H9 (cell line): ENCODE results near the gene ABCA13. TPM values are rescaled to one million over a fixed set of nuclear protein-coding genes. Genes with fewer than 3 reads are reported as not detected.

Source experiments
- DNase-seq: peaks from one replicate; pipeline ENCODE4 v3.0.0-alpha.2; 2017
- H2AFZ ChIP-seq: one replicate; pipeline ENCODE4 v1.6.1; 2013; ENCODE audit warnings: mild to moderate bottlenecking, low read length, control low read depth, moderate library complexity
- H2AK5ac ChIP-seq: 2 replicates; pipeline ENCODE4 v1.6.1; 2013; ENCODE audit warnings: low read length, control low read depth, mixed read lengths; ENCODE audit not compliant: insufficient read length
- H2BK120ac ChIP-seq: one replicate; pipeline ENCODE4 v1.6.1; 2013; ENCODE audit warnings: low read depth, mild to moderate bottlenecking, low read length, control low read depth, inconsistent platforms; ENCODE audit not compliant: poor library complexity, severe bottlenecking
- H2BK12ac ChIP-seq: 2 replicates; pipeline ENCODE4 v1.6.1; 2013; ENCODE audit warnings: low read length, control low read depth, mixed read lengths, low read depth; ENCODE audit not compliant: insufficient read length
- H2BK15ac ChIP-seq: 2 replicates; pipeline ENCODE4 v1.6.1; 2013; ENCODE audit warnings: low read depth, low read length, control low read depth
- H2BK20ac ChIP-seq: one replicate; pipeline ENCODE4 v1.6.1; 2013; ENCODE audit warnings: low read depth, mild to moderate bottlenecking, low read length, control low read depth, inconsistent platforms; ENCODE audit not compliant: poor library complexity, severe bottlenecking
- H2BK5ac ChIP-seq: 2 replicates; pipeline ENCODE4 v1.6.1; 2013; ENCODE audit warnings: low read length, control low read depth, mixed read lengths; ENCODE audit not compliant: insufficient read length
- H3K14ac ChIP-seq: 2 replicates; pipeline ENCODE4 v1.6.1; 2013; ENCODE audit warnings: low read length, control low read depth; ENCODE audit not compliant: insufficient read depth
- H3K18ac ChIP-seq: 2 replicates; pipeline ENCODE4 v1.6.1; 2013; ENCODE audit warnings: low read depth, mild to moderate bottlenecking, mixed read lengths, low read length, control low read depth; ENCODE audit not compliant: insufficient read length
- H3K23ac ChIP-seq: 2 replicates; pipeline ENCODE4 v1.6.1; 2013; ENCODE audit warnings: low read length, control low read depth, mixed read lengths, low read depth; ENCODE audit not compliant: insufficient read length
- H3K23me2 ChIP-seq: 2 replicates; pipeline ENCODE4 v1.6.1; 2013; ENCODE audit warnings: low read depth, mild to moderate bottlenecking, mixed read lengths, low read length, control low read depth; ENCODE audit not compliant: insufficient read length, poor library complexity, severe bottlenecking
- H3K27ac ChIP-seq: 2 replicates; pipeline ENCODE4 v1.5.1; 2013; ENCODE audit warnings: low read length, control low read depth, mixed read lengths, low read depth; ENCODE audit not compliant: insufficient read length
- H3K27me3 ChIP-seq: 2 replicates; pipeline ENCODE4 v1.6.1; 2013; ENCODE audit warnings: low read length, control low read depth, inconsistent platforms; ENCODE audit not compliant: insufficient read depth
- H3K4ac ChIP-seq: 2 replicates; pipeline ENCODE4 v1.6.1; 2013; ENCODE audit warnings: low read depth, mild to moderate bottlenecking, control low read depth, inconsistent platforms, low read length, moderate library complexity
- H3K4me1 ChIP-seq: 2 replicates; pipeline ENCODE4 v1.6.1; 2013; ENCODE audit warnings: low read length, control low read depth, inconsistent platforms; ENCODE audit not compliant: insufficient read depth
- H3K4me2 ChIP-seq: 2 replicates; pipeline ENCODE4 v1.6.1; 2013; ENCODE audit warnings: low read length, control low read depth, mixed read lengths; ENCODE audit not compliant: insufficient read length, insufficient read depth
- H3K56ac ChIP-seq: 2 replicates; pipeline ENCODE4 v1.6.1; 2013; ENCODE audit warnings: low read depth, mild to moderate bottlenecking, mixed read lengths, low read length, control low read depth; ENCODE audit not compliant: insufficient read length
- H3K79me1 ChIP-seq: 2 replicates; pipeline ENCODE4 v1.6.1; 2013; ENCODE audit warnings: low read depth, mild to moderate bottlenecking, moderate library complexity, low read length, control low read depth, inconsistent platforms; ENCODE audit not compliant: insufficient read depth, poor library complexity, severe bottlenecking
- H3K79me2 ChIP-seq: 2 replicates; pipeline ENCODE4 v1.6.1; 2013; ENCODE audit warnings: low read length, control low read depth, inconsistent platforms; ENCODE audit not compliant: insufficient read depth
- H3K9ac ChIP-seq: 2 replicates; pipeline ENCODE4 v1.6.1; 2013; ENCODE audit warnings: low read length, control low read depth, mixed read lengths; ENCODE audit not compliant: insufficient read length; ENCODE audit errors: extremely low read depth
- H3K9me3 ChIP-seq: one replicate; pipeline ENCODE4 v1.6.1; 2013; ENCODE audit warnings: low read depth, low read length, inconsistent platforms; ENCODE audit not compliant: control insufficient read depth
- H3T11ph ChIP-seq: one replicate; pipeline ENCODE4 v1.6.1; 2013; ENCODE audit warnings: mild to moderate bottlenecking, low read length, control low read depth, inconsistent platforms
- H4K20me1 ChIP-seq: one replicate; pipeline ENCODE4 v1.6.1; 2013; ENCODE audit not compliant: control insufficient read depth, insufficient read length, insufficient read depth
- H4K5ac ChIP-seq: 2 replicates; pipeline ENCODE4 v1.6.1; 2013; ENCODE audit warnings: low read depth, mild to moderate bottlenecking, mixed read lengths, low read length, control low read depth; ENCODE audit not compliant: insufficient read length
- H4K8ac ChIP-seq: replicated peaks from 2 replicates; pipeline ENCODE4 v1.6.1; 2013; ENCODE audit warnings: low read length, control low read depth, mixed read lengths, low read depth; ENCODE audit not compliant: insufficient read length
- H4K91ac ChIP-seq: 2 replicates; pipeline ENCODE4 v1.6.1; 2013; ENCODE audit warnings: low read depth, mild to moderate bottlenecking, moderate library complexity, mixed read lengths, low read length, control low read depth; ENCODE audit not compliant: insufficient read length
- H3K27ac Mint-ChIP-seq, 3 experiments: 2 replicates in 2 of 3; 3 replicates in 1 of 3; pipeline ENCODE4 v1.8.0; 2020 to 2021; ENCODE audit warnings: mixed read lengths in 3 of 3, mild to moderate bottlenecking in 1 of 3, moderate library complexity in 1 of 3
- H3K27me3 Mint-ChIP-seq: 2 replicates; pipeline ENCODE4 v1.8.0; 2021; ENCODE audit warnings: low read depth, mild to moderate bottlenecking, moderate library complexity, mixed read lengths
- H3K36me3 Mint-ChIP-seq, 3 experiments: 2 replicates in 2 of 3; 3 replicates in 1 of 3; pipeline ENCODE4 v1.8.0; 2020 to 2021; ENCODE audit warnings: low read depth in 3 of 3, mixed read lengths in 3 of 3; ENCODE audit not compliant: insufficient read depth in 1 of 3
- H3K4me1 Mint-ChIP-seq, 2 experiments: 2 replicates each; pipeline ENCODE4 v1.8.0; 2020; ENCODE audit warnings: mixed read lengths in 2 of 2
- H3K4me3 Mint-ChIP-seq, 2 experiments: 2 replicates in 1 of 2; 3 replicates in 1 of 2; pipeline ENCODE4 v1.8.0; 2020 to 2021; ENCODE audit warnings: mild to moderate bottlenecking in 2 of 2, mixed read lengths in 2 of 2, moderate library complexity in 1 of 2
- H3K9me3 Mint-ChIP-seq, 2 experiments: 2 replicates in 1 of 2; 3 replicates in 1 of 2; pipeline ENCODE4 v1.8.0; 2020; ENCODE audit warnings: mild to moderate bottlenecking in 2 of 2, mixed read lengths in 2 of 2, moderate library complexity in 1 of 2
- WGBS: extraction: QIAGEN DNeasy Blood & Tissue Kit; methylation state at CpG from one replicate; pipeline ENCODE4 v1.1.7; 2013; ENCODE audit warnings: missing lambda C conversion rate, low lambda C conversion rate, mixed read lengths; ENCODE audit not compliant: insufficient read length; ENCODE audit errors: extremely low coverage; 5-methylcytosine and 5-hydroxymethylcytosine counted together
- total RNA-seq: library from RNA; stranded (reverse); gene quantifications from 2 replicates; pipeline ENCODE4 v1.2.1, GENCODE V29; 2021
- TF ChIP-seq, protein P1 (sequence below): fragments of 200-600 bp; sonication (generic); conservative IDR thresholded peaks from 3 replicates; pipeline ENCODE4 v1.8.0; 2021; ENCODE audit warnings: antibody characterized with exemption, mild to moderate bottlenecking

Gene ABCA13
- total RNA-seq, 1 experiment from 2014 or later, result 0.11 TPM

DNA sequence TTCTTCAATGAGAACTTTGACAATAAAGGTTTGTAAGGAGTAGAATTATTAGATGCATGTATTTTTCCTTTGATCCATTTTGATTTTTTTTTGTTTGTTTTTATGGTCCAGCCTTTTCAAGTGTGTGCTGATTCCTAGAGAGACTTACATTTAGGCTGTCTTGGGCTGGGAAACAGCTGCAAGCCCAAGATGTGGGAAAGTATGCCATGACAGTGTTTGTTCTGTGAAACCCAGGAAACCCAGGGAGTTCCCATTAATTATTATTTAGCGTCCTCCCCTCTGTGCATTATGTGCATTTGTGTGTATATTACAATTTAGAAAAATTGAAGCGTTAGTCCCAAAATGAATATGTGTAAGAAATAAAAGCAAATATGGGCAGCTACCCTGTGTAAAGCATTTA, 216.7 kb downstream of the ABCA13 start:
- no peak overlapping the region for H3K14ac ChIP-seq

More for the DNA sequence above, 216.7 kb downstream of the ABCA13 start:
- Histone ChIP-seq H2BK5ac (no peak overlapping the region), H3K56ac (no peak overlapping the region), H3K23ac (no peak overlapping the region), H2BK12ac (no peak overlapping the region), H3T11ph (no peak overlapping the region), H3K18ac (no peak overlapping the region), H3K9ac (no peak overlapping the region), H4K20me1 (no peaks in the 10 kb centered on the region), H3K4me2 (no peak overlapping the region), H4K91ac (no peak overlapping the region), H2BK20ac (no peak overlapping the region), H4K5ac (no peak overlapping the region), H3K27ac (no peak overlapping the region), H3K79me2 (no peaks in the 10 kb centered on the region), H3K4ac (no peak overlapping the region), H3K27me3 (no peaks in the 10 kb centered on the region), H4K8ac (no peak overlapping the region), H2BK120ac (no peak overlapping the region), H2AFZ (no peak overlapping the region), H3K4me1 (no peaks in the 10 kb centered on the region), H3K23me2 (no peaks in the 10 kb centered on the region), H3K79me1 (no peaks in the 10 kb centered on the region), H2BK15ac (no peak overlapping the region), H2AK5ac (no peak overlapping the region), H3K9me3 (no peaks in the 10 kb centered on the region)
- H3K36me3 Mint-ChIP-seq, result no peaks in the 10 kb centered on the region; a peak in 1 of 7 replicates
- TF ChIP-seq, protein P1, sequence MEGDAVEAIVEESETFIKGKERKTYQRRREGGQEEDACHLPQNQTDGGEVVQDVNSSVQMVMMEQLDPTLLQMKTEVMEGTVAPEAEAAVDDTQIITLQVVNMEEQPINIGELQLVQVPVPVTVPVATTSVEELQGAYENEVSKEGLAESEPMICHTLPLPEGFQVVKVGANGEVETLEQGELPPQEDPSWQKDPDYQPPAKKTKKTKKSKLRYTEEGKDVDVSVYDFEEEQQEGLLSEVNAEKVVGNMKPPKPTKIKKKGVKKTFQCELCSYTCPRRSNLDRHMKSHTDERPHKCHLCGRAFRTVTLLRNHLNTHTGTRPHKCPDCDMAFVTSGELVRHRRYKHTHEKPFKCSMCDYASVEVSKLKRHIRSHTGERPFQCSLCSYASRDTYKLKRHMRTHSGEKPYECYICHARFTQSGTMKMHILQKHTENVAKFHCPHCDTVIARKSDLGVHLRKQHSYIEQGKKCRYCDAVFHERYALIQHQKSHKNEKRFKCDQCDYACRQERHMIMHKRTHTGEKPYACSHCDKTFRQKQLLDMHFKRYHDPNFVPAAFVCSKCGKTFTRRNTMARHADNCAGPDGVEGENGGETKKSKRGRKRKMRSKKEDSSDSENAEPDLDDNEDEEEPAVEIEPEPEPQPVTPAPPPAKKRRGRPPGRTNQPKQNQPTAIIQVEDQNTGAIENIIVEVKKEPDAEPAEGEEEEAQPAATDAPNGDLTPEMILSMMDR, result no peak
- no peak overlapping the region for H3K27ac Mint-ChIP-seq
- H3K4me3 Mint-ChIP-seq, result no peak overlapping the region
- H3K4me1 Mint-ChIP-seq, result no peaks in the 10 kb centered on the region
- no peak for DNase-seq
- H3K27me3 Mint-ChIP-seq, result no peaks in the 10 kb centered on the region
- H3K9me3 Mint-ChIP-seq, result no peaks in the 10 kb centered on the region; a peak in 1 of 5 replicates
- no CpG with 5 or more reads among the region's 2 CpGs for WGBS
